Esophagus muscularis mucosa (tissue), 4 donors: ENCODE measurements around the gene CACNA2D3. TPM values are rescaled to one million over a fixed set of nuclear protein-coding genes. Genes with fewer than 3 reads are reported as not detected.

Experiments
- DNase-seq: peaks from one replicate; pipeline ENCODE4 v3.0.0-alpha.2; 2017; ENCODE audit errors: extremely low spot score
- H3K27ac ChIP-seq, 4 donors: fragments of 200-600 bp; sonication (generic); replicated peaks in 1 of 4; 1 replicate in 3 of 4; 2 replicates in 1 of 4; pipeline ENCODE4 v1.5.1; 2016 to 2019; ENCODE audit warnings: mild to moderate bottlenecking in 1 of 4
- H3K27me3 ChIP-seq, 4 donors: fragments of 200-600 bp; sonication (generic); one replicate each; pipeline versions ENCODE4 v1.5.1 to v1.6.0; 2016 to 2019
- H3K36me3 ChIP-seq, 4 donors: fragments of 200-600 bp; sonication (generic); one replicate each; pipeline ENCODE4 v1.5.1; 2016 to 2019
- H3K4me1 ChIP-seq, 4 donors: fragments of 200-600 bp; sonication (generic); one replicate each; pipeline ENCODE4 v1.5.1; 2016 to 2019
- H3K4me3 ChIP-seq, 4 donors: fragments of 200-600 bp; sonication (generic); 1 replicate in 2 of 4; 2 replicates in 2 of 4; pipeline ENCODE4 v1.5.1; 2016 to 2019; ENCODE audit warnings: mild to moderate bottlenecking in 4 of 4, moderate library complexity in 1 of 4
- H3K9me3 ChIP-seq, 4 donors: fragments of 200-600 bp; sonication (generic); 1 replicate in 3 of 4; 2 replicates in 1 of 4; pipeline ENCODE4 v1.5.1; 2016 to 2019
- EP300 ChIP-seq: sonication (generic); formaldehyde crosslinking; IDR thresholded peaks from one replicate; pipeline ENCODE4 v1.6.1; 2017; ENCODE audit warnings: antibody characterized with exemption
- POLR2A ChIP-seq: fragments of 450-650 bp; IDR thresholded peaks from one replicate; pipeline ENCODE4 v1.6.1; 2017; ENCODE audit warnings: antibody characterized with exemption, moderate library complexity, mild to moderate bottlenecking, low read depth
- POLR2AphosphoS5 ChIP-seq, 2 donors: sonication (generic); formaldehyde crosslinking; IDR thresholded peaks; one replicate each; pipeline ENCODE4 v1.6.1; 2017; ENCODE audit warnings: antibody characterized with exemption in 2 of 2
- WGBS: methylation state at CpG from one replicate; pipeline ENCODE4 v1.1.5; 2018; 5-methylcytosine and 5-hydroxymethylcytosine counted together
- intact Hi-C: fragments of 100-400 bp; cut with DNase I; formaldehyde crosslinking; loops from one replicate; pipeline ENCODE4 v1.15.1; 2023
- total RNA-seq, 4 donors: library from RNA; depleted of rRNA; stranded (reverse); fragments of >200 nt; gene quantifications; one replicate each; pipeline versions ENCODE4 v1.1.0 to v1.2.1, GENCODE V29; 2016
- TF ChIP-seq, protein P1 (sequence below), 3 experiments: fragments of 200-600 bp in 2 of 3; fragments of 450-650 bp in 1 of 3; sonication (generic) in 2 of 3; IDR thresholded peaks; one replicate each; pipeline ENCODE4 v1.5.1; 2017 to 2019; ENCODE audit warnings: antibody characterized with exemption in 3 of 3, mild to moderate bottlenecking in 2 of 3, moderate library complexity in 1 of 3

CACNA2D3 gene
- total RNA-seq, 4 donors from 2014 or later: 2.5 to 6.3 (median 3.9) TPM

DNA sequence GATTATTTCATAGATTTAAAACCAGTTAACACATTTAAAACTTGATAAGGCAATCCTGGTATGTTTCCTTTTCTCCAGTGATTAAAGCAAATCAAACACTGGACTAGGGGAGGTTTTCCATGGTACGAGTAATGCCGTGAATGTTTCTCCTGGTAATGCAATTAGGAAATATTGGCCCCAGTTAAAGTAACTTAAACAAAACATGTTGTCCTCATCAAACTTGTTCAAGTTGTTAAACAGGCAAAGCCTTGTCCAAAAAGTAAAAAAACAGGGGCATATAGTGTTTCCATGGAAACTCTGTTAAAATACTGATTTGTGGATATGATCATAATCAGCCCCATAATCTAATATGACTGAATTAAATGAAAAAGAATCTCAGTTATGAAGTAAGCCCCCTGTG, 818.6 kb downstream of the CACNA2D3 start:
- H3K36me3 ChIP-seq: no peaks in the 10 kb centered on the region
- H3K9me3 ChIP-seq: no peaks in the 10 kb centered on the region
- no peak overlapping the region for H3K4me3 ChIP-seq
- TF ChIP-seq, protein P1, sequence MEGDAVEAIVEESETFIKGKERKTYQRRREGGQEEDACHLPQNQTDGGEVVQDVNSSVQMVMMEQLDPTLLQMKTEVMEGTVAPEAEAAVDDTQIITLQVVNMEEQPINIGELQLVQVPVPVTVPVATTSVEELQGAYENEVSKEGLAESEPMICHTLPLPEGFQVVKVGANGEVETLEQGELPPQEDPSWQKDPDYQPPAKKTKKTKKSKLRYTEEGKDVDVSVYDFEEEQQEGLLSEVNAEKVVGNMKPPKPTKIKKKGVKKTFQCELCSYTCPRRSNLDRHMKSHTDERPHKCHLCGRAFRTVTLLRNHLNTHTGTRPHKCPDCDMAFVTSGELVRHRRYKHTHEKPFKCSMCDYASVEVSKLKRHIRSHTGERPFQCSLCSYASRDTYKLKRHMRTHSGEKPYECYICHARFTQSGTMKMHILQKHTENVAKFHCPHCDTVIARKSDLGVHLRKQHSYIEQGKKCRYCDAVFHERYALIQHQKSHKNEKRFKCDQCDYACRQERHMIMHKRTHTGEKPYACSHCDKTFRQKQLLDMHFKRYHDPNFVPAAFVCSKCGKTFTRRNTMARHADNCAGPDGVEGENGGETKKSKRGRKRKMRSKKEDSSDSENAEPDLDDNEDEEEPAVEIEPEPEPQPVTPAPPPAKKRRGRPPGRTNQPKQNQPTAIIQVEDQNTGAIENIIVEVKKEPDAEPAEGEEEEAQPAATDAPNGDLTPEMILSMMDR (IDR thresholded peaks at IDR 0.05): no peak
- TF ChIP-seq POLR2A (no peak), EP300 (no peak), POLR2AphosphoS5 (IDR thresholded peaks at IDR 0.05) (no peak)
- no peak for DNase-seq
- H3K27ac ChIP-seq: no peak overlapping the region
- intact Hi-C loops: no loop called here
- H3K27me3 ChIP-seq: no peaks in the 10 kb centered on the region
- 87% methylated on average over 2 of the region's 2 CpGs for WGBS
- no peaks in the 10 kb centered on the region for H3K4me1 ChIP-seq

GRCh38 chr3:54941690-54942362, 819.5 kb downstream of the CACNA2D3 start:
- no peak overlapping the region for H3K4me3 ChIP-seq
- TF ChIP-seq, protein P1 (IDR thresholded peaks at IDR 0.05): no peak
- TF ChIP-seq EP300: no peak
- no peak for TF ChIP-seq POLR2A
- no peak for TF ChIP-seq POLR2AphosphoS5 (IDR thresholded peaks at IDR 0.05)
- H3K36me3 ChIP-seq: no peaks in the 10 kb centered on the region
- no peak for DNase-seq
- H3K27ac ChIP-seq: no peak overlapping the region
- no peaks in the 10 kb centered on the region for H3K27me3 ChIP-seq
- no peaks in the 10 kb centered on the region for H3K9me3 ChIP-seq
- H3K4me1 ChIP-seq: no peaks in the 10 kb centered on the region
- intact Hi-C loops: no loop called here
- WGBS: 93% methylated on average over 7 of the region's 7 CpGs

- no peak for DNase-seq
- intact Hi-C loops: loop anchor here (5.0 to 10.0 kb wide), 3 partner anchors 77 to 535 kb away; partner anchors contain the start of gene WNT5A
- no peak for TF ChIP-seq POLR2A
- TF ChIP-seq EP300: no peak
- TF ChIP-seq, protein P1 (IDR thresholded peaks at IDR 0.05): no peak
- TF ChIP-seq POLR2AphosphoS5 (IDR thresholded peaks at IDR 0.05): no peak
- H3K9me3 ChIP-seq: no peaks in the 10 kb centered on the region
- no peaks in the 10 kb centered on the region for H3K27me3 ChIP-seq
- H3K4me1 ChIP-seq: peaks cover 10 to 42% (median 38%) of the 10 kb centered on the region in 4 donors
- no peak overlapping the region for H3K27ac ChIP-seq
- WGBS: 83% methylated on average over 4 of the region's 4 CpGs
- H3K4me3 ChIP-seq: no peak overlapping the region
- H3K36me3 ChIP-seq: no peaks in the 10 kb centered on the region
Observed at GRCh38 chr3:54949491-54950044, 827.2 kb downstream of the CACNA2D3 start.

DNA sequence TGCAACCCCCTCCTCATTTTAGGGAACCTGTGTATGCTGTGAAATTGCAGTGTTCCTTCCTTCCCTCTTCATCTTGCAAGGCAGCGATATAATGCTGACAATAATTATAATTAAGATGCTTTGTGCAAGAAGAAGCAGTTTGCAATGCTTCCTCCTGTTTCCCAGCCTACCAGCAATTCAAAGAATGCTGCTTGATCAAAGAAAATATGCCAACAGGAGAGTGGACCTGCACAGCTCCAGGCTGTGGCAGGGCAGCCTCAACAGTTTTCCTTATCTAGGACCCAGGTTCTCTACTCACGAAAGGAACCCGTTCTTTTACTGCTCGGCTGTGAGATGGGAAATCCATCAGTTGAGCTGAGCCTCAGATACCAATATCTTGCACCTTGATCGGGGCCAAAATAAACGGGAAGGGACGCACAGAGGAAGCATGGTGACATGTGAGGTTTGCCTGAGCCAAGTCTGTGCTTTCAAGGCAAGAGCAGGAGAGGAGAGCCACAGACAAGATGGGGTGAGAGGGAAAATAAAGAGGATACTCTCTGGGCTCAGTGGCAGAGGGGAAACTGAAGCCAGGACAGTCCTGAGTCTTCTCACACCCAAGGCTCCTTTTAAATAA, 828.1 kb downstream of the CACNA2D3 start:
- Histone ChIP-seq H3K36me3 (no peaks in the 10 kb centered on the region), H3K27me3 (no peaks in the 10 kb centered on the region), H3K4me1 (peaks cover 10 to 44% (median 40%) of the 10 kb centered on the region in 4 donors), H3K9me3 (no peaks in the 10 kb centered on the region), H3K27ac (no peak overlapping the region), H3K4me3 (no peak overlapping the region)
- 56% methylated on average over 7 of the region's 7 CpGs for WGBS
- no peak for TF ChIP-seq POLR2AphosphoS5 (IDR thresholded peaks at IDR 0.05)
- TF ChIP-seq EP300: no peak
- TF ChIP-seq, protein P1 (IDR thresholded peaks at IDR 0.05): no peak
- no peak for TF ChIP-seq POLR2A
- intact Hi-C loops: loop anchor here (5.0 to 10.0 kb wide), 3 partner anchors 78 to 534 kb away; partner anchors contain the start of gene WNT5A
- no peak for DNase-seq
